Trophoblast cell (in vitro differentiated cells and primary cell): ENCODE measurements around the gene GET4.

Source experiments
- DNase-seq, 2 donors: peaks; one replicate each; pipeline ENCODE4 v3.0.0-alpha.2; 2016
- H2AFZ ChIP-seq: 2 replicates; pipeline ENCODE4 v1.6.1; 2013; ENCODE audit warnings: low read length, moderate library complexity, mild to moderate bottlenecking; ENCODE audit not compliant: insufficient read depth, poor library complexity
- H2AK5ac ChIP-seq: 2 replicates; pipeline ENCODE4 v1.6.1; 2013; ENCODE audit warnings: mild to moderate bottlenecking, low read length
- H2BK120ac ChIP-seq: 2 replicates; pipeline ENCODE4 v1.6.1; 2013; ENCODE audit warnings: low read length, mild to moderate bottlenecking, moderate library complexity; ENCODE audit not compliant: insufficient read depth, poor library complexity
- H2BK12ac ChIP-seq: 2 replicates; pipeline ENCODE4 v1.6.1; 2013; ENCODE audit warnings: mild to moderate bottlenecking, low read length, moderate library complexity
- H2BK5ac ChIP-seq: 2 replicates; pipeline ENCODE4 v1.6.1; 2013; ENCODE audit warnings: low read length, low read depth, moderate library complexity, mild to moderate bottlenecking; ENCODE audit not compliant: poor library complexity
- H3K14ac ChIP-seq: 2 replicates; pipeline ENCODE4 v1.6.1; 2013; ENCODE audit warnings: mild to moderate bottlenecking, low read length
- H3K18ac ChIP-seq: 2 replicates; pipeline ENCODE4 v1.6.1; 2013; ENCODE audit warnings: mild to moderate bottlenecking, low read length
- H3K23ac ChIP-seq: 2 replicates; pipeline ENCODE4 v1.6.1; 2013; ENCODE audit warnings: low read length
- H3K27ac ChIP-seq: 2 replicates; pipeline ENCODE4 v1.5.1; 2013; ENCODE audit warnings: low read depth, mild to moderate bottlenecking, inconsistent platforms, low read length, moderate library complexity
- H3K27me3 ChIP-seq: 2 replicates; pipeline ENCODE4 v1.6.1; 2013; ENCODE audit warnings: inconsistent platforms, mild to moderate bottlenecking, low read length, moderate library complexity; ENCODE audit not compliant: insufficient read depth
- H3K36me3 ChIP-seq, 2 experiments: 1 replicate in 1 of 2; 2 replicates in 1 of 2; pipeline ENCODE4 v1.6.1; 2013; ENCODE audit warnings: low read length in 2 of 2, mild to moderate bottlenecking in 2 of 2, moderate library complexity in 1 of 2; ENCODE audit not compliant: insufficient read depth in 2 of 2, control insufficient read depth in 1 of 2
- H3K4ac ChIP-seq: 2 replicates; pipeline ENCODE4 v1.6.1; 2013; ENCODE audit warnings: low read depth, mild to moderate bottlenecking, low read length, moderate library complexity
- H3K4me1 ChIP-seq, 2 experiments: 1 replicate in 1 of 2; 2 replicates in 1 of 2; pipeline ENCODE4 v1.6.1; 2013; ENCODE audit warnings: low read length in 2 of 2, mild to moderate bottlenecking in 2 of 2, moderate library complexity in 1 of 2; ENCODE audit not compliant: insufficient read depth in 2 of 2, control insufficient read depth in 1 of 2
- H3K4me2 ChIP-seq: 2 replicates; pipeline ENCODE4 v1.6.1; 2013; ENCODE audit warnings: inconsistent platforms, mild to moderate bottlenecking, low read length, moderate library complexity
- H3K4me3 ChIP-seq: 2 replicates; pipeline ENCODE4 v1.5.1; 2013; ENCODE audit warnings: mild to moderate bottlenecking, low read depth, low read length, inconsistent platforms
- H3K79me1 ChIP-seq: one replicate; pipeline ENCODE4 v1.6.1; 2013; ENCODE audit warnings: low read length
- H3K79me2 ChIP-seq: 2 replicates; pipeline ENCODE4 v1.6.1; 2013; ENCODE audit warnings: low read length, mild to moderate bottlenecking; ENCODE audit not compliant: control insufficient read depth, insufficient read depth, poor library complexity
- H3K9ac ChIP-seq: 2 replicates; pipeline ENCODE4 v1.6.1; 2013; ENCODE audit warnings: mild to moderate bottlenecking, low read length
- H3K9me3 ChIP-seq: 2 replicates; pipeline ENCODE4 v1.6.1; 2013; ENCODE audit warnings: low read depth, mild to moderate bottlenecking, control low read depth, inconsistent platforms, low read length; ENCODE audit not compliant: insufficient read depth
- H4K12ac ChIP-seq: 2 replicates; pipeline ENCODE4 v1.6.1; 2013; ENCODE audit warnings: low read depth, mild to moderate bottlenecking, low read length, moderate library complexity
- H4K8ac ChIP-seq: 2 replicates; pipeline ENCODE4 v1.6.1; 2013; ENCODE audit warnings: low read depth, mild to moderate bottlenecking, low read length, moderate library complexity
- H4K91ac ChIP-seq: one replicate; pipeline ENCODE4 v1.6.1; 2013; ENCODE audit warnings: low read depth, mild to moderate bottlenecking, low read length, moderate library complexity
- WGBS: extraction: QIAGEN DNeasy Blood & Tissue Kit; methylation state at CpG from one replicate; pipeline ENCODE4 v1.1.7; 2013; ENCODE audit warnings: missing lambda C conversion rate; ENCODE audit not compliant: insufficient read length, insufficient coverage; ENCODE audit errors: extremely low coverage; 5-methylcytosine and 5-hydroxymethylcytosine counted together

Gene GET4

GRCh38 chr7:918441-919113, 42.2 kb downstream of the GET4 start:
- Histone ChIP-seq H2AK5ac (no peak overlapping the region), H3K4ac (no peak overlapping the region), H3K27me3 (no peaks in the 10 kb centered on the region), H2BK120ac (no peak overlapping the region), H3K14ac (no peak overlapping the region), H2AFZ (no peak overlapping the region), H2BK12ac (no peak overlapping the region), H2BK5ac (no peak overlapping the region), H3K4me1 (peaks cover 2 to 6% of the 10 kb centered on the region in 2 experiments), H3K18ac (no peak overlapping the region), H4K8ac (no peak overlapping the region), H3K27ac (no peak overlapping the region), H4K12ac (no peak overlapping the region), H3K9me3 (no peaks in the 10 kb centered on the region), H3K36me3 (no peaks in the 10 kb centered on the region), H3K79me1 (no peaks in the 10 kb centered on the region), H3K79me2 (no peaks in the 10 kb centered on the region), H3K9ac (no peak overlapping the region), H3K23ac (no peak overlapping the region), H3K4me2 (no peak overlapping the region), H4K91ac (no peak overlapping the region), H3K4me3 (no peak overlapping the region)
- no peak for DNase-seq
- no CpG with 5 or more reads among the region's 21 CpGs for WGBS

GRCh38 chr7:919114-919442, 42.7 kb downstream of the GET4 start:
- peaks cover 2 to 6% of the 10 kb centered on the region in 2 experiments for H3K4me1 ChIP-seq
- H2BK12ac ChIP-seq, result no peak overlapping the region
- H4K12ac ChIP-seq, result no peak overlapping the region
- no peak for DNase-seq
- H3K18ac ChIP-seq, result no peak overlapping the region
- H3K9ac ChIP-seq, result no peak overlapping the region
- no peaks in the 10 kb centered on the region for H3K79me1 ChIP-seq
- no peak overlapping the region for H2AFZ ChIP-seq
- H2BK5ac ChIP-seq, result no peak overlapping the region
- H3K14ac ChIP-seq, result no peak overlapping the region
- H3K27me3 ChIP-seq, result no peaks in the 10 kb centered on the region
- H3K4ac ChIP-seq, result no peak overlapping the region
- no peak overlapping the region for H3K4me2 ChIP-seq
- H2AK5ac ChIP-seq, result no peak overlapping the region
- no peak overlapping the region for H4K8ac ChIP-seq
- H3K4me3 ChIP-seq, result no peak overlapping the region
- no peak overlapping the region for H3K27ac ChIP-seq
- no peaks in the 10 kb centered on the region for H3K9me3 ChIP-seq
- H3K36me3 ChIP-seq, result no peaks in the 10 kb centered on the region
- H2BK120ac ChIP-seq, result no peak overlapping the region
- no peaks in the 10 kb centered on the region for H3K79me2 ChIP-seq
- no peak overlapping the region for H3K23ac ChIP-seq
- H4K91ac ChIP-seq, result no peak overlapping the region
- no CpG with 5 or more reads among the region's 13 CpGs for WGBS

GRCh38 chr7:919924-920341, 43.6 kb downstream of the GET4 start:
- H3K4me1 ChIP-seq, result peaks cover 2 to 6% of the 10 kb centered on the region in 2 experiments
- no peak overlapping the region for H2BK12ac ChIP-seq
- no peak overlapping the region for H2AK5ac ChIP-seq
- no peak overlapping the region for H3K23ac ChIP-seq
- no peak overlapping the region for H3K4me2 ChIP-seq
- no peak overlapping the region for H4K12ac ChIP-seq
- H3K4me3 ChIP-seq, result no peak overlapping the region
- no peak overlapping the region for H3K14ac ChIP-seq
- no peak overlapping the region for H4K91ac ChIP-seq
- no peaks in the 10 kb centered on the region for H3K79me1 ChIP-seq
- no peak overlapping the region for H3K9ac ChIP-seq
- no peak overlapping the region for H3K27ac ChIP-seq
- no peak overlapping the region for H2BK5ac ChIP-seq
- no peaks in the 10 kb centered on the region for H3K36me3 ChIP-seq
- no peak overlapping the region for H3K18ac ChIP-seq
- no CpG with 5 or more reads among the region's 26 CpGs for WGBS
- H3K79me2 ChIP-seq, result no peaks in the 10 kb centered on the region
- no peak overlapping the region for H2BK120ac ChIP-seq
- DNase-seq, result no peak
- H4K8ac ChIP-seq, result no peak overlapping the region
- no peaks in the 10 kb centered on the region for H3K9me3 ChIP-seq
- H3K27me3 ChIP-seq, result no peaks in the 10 kb centered on the region
- H2AFZ ChIP-seq, result no peak overlapping the region
- no peak overlapping the region for H3K4ac ChIP-seq

- Histone ChIP-seq H3K79me1 (no peaks in the 10 kb centered on the region), H3K14ac (no peak overlapping the region), H3K27ac (no peak overlapping the region), H2BK12ac (no peak overlapping the region), H4K12ac (no peak overlapping the region), H3K4ac (no peak overlapping the region), H4K8ac (no peak overlapping the region), H2BK120ac (no peak overlapping the region), H3K9ac (no peak overlapping the region), H3K9me3 (no peaks in the 10 kb centered on the region), H3K79me2 (no peaks in the 10 kb centered on the region), H3K18ac (no peak overlapping the region), H4K91ac (no peak overlapping the region), H3K27me3 (no peaks in the 10 kb centered on the region), H3K4me3 (no peak overlapping the region), H3K23ac (no peak overlapping the region), H2AFZ (no peak overlapping the region), H2AK5ac (no peak overlapping the region), H3K4me1 (peaks cover 2 to 6% of the 10 kb centered on the region in 2 experiments), H3K36me3 (no peaks in the 10 kb centered on the region), H2BK5ac (no peak overlapping the region), H3K4me2 (no peak overlapping the region)
- DNase-seq, result peak; percentile 36 to 47
- WGBS, result no CpG with 5 or more reads among the region's 40 CpGs
Measured at GRCh38 chr7:920351-921070, 44.2 kb downstream of the GET4 start.
